SK-N-SH (cell line): ENCODE measurements around the gene GATA2. TPM values are rescaled to one million over a fixed set of nuclear protein-coding genes. Genes with fewer than 3 reads are reported as not detected.

Experiments used
- CHD2 ChIP-seq: fragments of 150-350 bp; IDR thresholded peaks from 2 replicates; pipeline ENCODE4 v1.6.1; 2018; ENCODE audit warnings: low read length; ENCODE audit not compliant: partially characterized antibody
- CTCF ChIP-seq: fragments of 200-600 bp; sonication (generic); IDR thresholded peaks from 2 replicates; pipeline ENCODE4 v1.6.1; 2017; ENCODE audit warnings: antibody characterized with exemption, mild to moderate bottlenecking, moderate library complexity
- ELF1 ChIP-seq: IDR thresholded peaks from 2 replicates; pipeline ENCODE4 v1.4.0; 2012
- EP300 ChIP-seq, 2 experiments: IDR thresholded peaks; 2 replicates each; pipeline versions ENCODE4 v1.4.0 to v1.6.1; 2012; ENCODE audit warnings: borderline replicate concordance in 1 of 2, low read depth in 1 of 2, low read length in 1 of 2
- EZH2phosphoT487 ChIP-seq: fragments of 200-600 bp; sonication (generic); IDR thresholded peaks from 2 replicates; pipeline ENCODE4 v1.6.1; 2017; ENCODE audit warnings: low read depth, mixed run types, mild to moderate bottlenecking, antibody characterized with exemption, moderate library complexity, borderline replicate concordance
- FOXJ3 ChIP-seq: sonication (generic); formaldehyde crosslinking; IDR thresholded peaks from 2 replicates; pipeline ENCODE4 v1.5.1; 2020; ENCODE audit warnings: mild to moderate bottlenecking, missing genetic modification reagents
- FOXM1 ChIP-seq: IDR thresholded peaks from 2 replicates; pipeline ENCODE4 v1.4.0; 2012; ENCODE audit warnings: low read depth, mild to moderate bottlenecking
- GATA2 ChIP-seq: sonication (generic); formaldehyde crosslinking; IDR thresholded peaks from 2 replicates; pipeline ENCODE4 v1.5.0; 2020; ENCODE audit warnings: mild to moderate bottlenecking, missing genetic modification reagents
- JUND ChIP-seq: IDR thresholded peaks from 2 replicates; pipeline ENCODE4 v1.4.0; 2012
- MAX ChIP-seq: IDR thresholded peaks from 2 replicates; pipeline ENCODE4 v1.4.0; 2012; ENCODE audit warnings: low read depth
- MEF2A ChIP-seq: IDR thresholded peaks from 2 replicates; pipeline ENCODE4 v1.4.0; 2012; ENCODE audit warnings: low read depth, borderline replicate concordance
- MXI1 ChIP-seq: IDR thresholded peaks from 2 replicates; pipeline ENCODE4 v1.6.1; 2012; ENCODE audit warnings: mild to moderate bottlenecking, low read depth, low read length, improper control_type of control experiment
- NFIC ChIP-seq: IDR thresholded peaks from 2 replicates; pipeline ENCODE4 v1.4.0; 2012; ENCODE audit warnings: borderline replicate concordance
- NRF1 ChIP-seq: IDR thresholded peaks from 2 replicates; pipeline ENCODE4 v1.6.1; 2012; ENCODE audit warnings: low read depth, mild to moderate bottlenecking, low read length
- PBX3 ChIP-seq: IDR thresholded peaks from 2 replicates; pipeline ENCODE4; 2012
- POLR2AphosphoS5 ChIP-seq: IDR thresholded peaks from 2 replicates; pipeline ENCODE4 v1.6.1; 2012; ENCODE audit warnings: low read depth, low read length
- RAD21 ChIP-seq: IDR thresholded peaks from 2 replicates; pipeline ENCODE4 v1.6.1; 2012; ENCODE audit warnings: mild to moderate bottlenecking, low read length
- RCOR1 ChIP-seq: fragments of 150-350 bp; IDR thresholded peaks from 2 replicates; pipeline ENCODE4 v1.6.1; 2017; ENCODE audit warnings: antibody characterized with exemption, low read length
- RXRA ChIP-seq: IDR thresholded peaks from 2 replicates; pipeline ENCODE4 v1.4.0; 2012; ENCODE audit warnings: low read depth, mild to moderate bottlenecking, borderline replicate concordance
- TCF12 ChIP-seq: IDR thresholded peaks from 2 replicates; pipeline ENCODE4 v1.4.0; 2012
- YY1 ChIP-seq: IDR thresholded peaks from 2 replicates; pipeline ENCODE4 v1.4.0; 2012; ENCODE audit warnings: low read depth, mild to moderate bottlenecking
- ZBTB33 ChIP-seq: IDR thresholded peaks from 2 replicates; pipeline ENCODE4 v1.4.0; 2012; ENCODE audit warnings: low read depth, borderline replicate concordance
- polyA plus RNA-seq, 3 experiments: library from polyadenylated mRNA; depleted of rRNA; stranded (reverse); fragments of >200 nt; gene quantifications; 2 replicates each; pipeline ENCODE4 v1.2.3, GENCODE V29; 2012

The GATA2 gene
- polyA plus RNA-seq, 1 of the 3 experiments (the other 2 are of a cell fraction), result 5.5 TPM

GRCh38 chr3:128458746-128459460 lies 34.1 kb downstream of the GATA2 start (continued):
- TF ChIP-seq POLR2AphosphoS5 (no peak), PBX3 (no peak), RXRA (no peak), GATA2 (CRISPR knock-in tag) (peak; percentile 79), MEF2A (no peak), EP300 (IDR thresholded peaks at IDR 0.05; ENCODE audit: borderline replicate concordance in 1 of 2, low read depth in 1 of 2, low read length in 1 of 2) (peak in 1 of 2 experiments; percentile 95; a peak in 2 of 4 replicates), FOXM1 (no peak), MAX (no peak), YY1 (no peak), EZH2phosphoT487 (no peak), MXI1 (no peak), NRF1 (no peak), ELF1 (no peak), FOXJ3 (CRISPR knock-in tag) (peak; percentile 94), TCF12 (peak; percentile 17; the same call in 1 of the 2 replicates), CHD2 (peak; percentile 75), NFIC (no peak), JUND (no peak), CTCF (no peak), RAD21 (peak; percentile 20; the same call in 1 of the 2 replicates), ZBTB33 (no peak), RCOR1 (peak; percentile 92)
